ENCODE results near the gene EEA1. TPM values are rescaled to one million over a fixed set of nuclear protein-coding genes. Genes with fewer than 3 reads are reported as not detected.
A peak's percentile ranks its signal among the peaks of the same experiment; 100 is the strongest.

EEA1 gene
- total RNA-seq, 1 experiment from 2014 or later, result 27.4 TPM

DNA sequence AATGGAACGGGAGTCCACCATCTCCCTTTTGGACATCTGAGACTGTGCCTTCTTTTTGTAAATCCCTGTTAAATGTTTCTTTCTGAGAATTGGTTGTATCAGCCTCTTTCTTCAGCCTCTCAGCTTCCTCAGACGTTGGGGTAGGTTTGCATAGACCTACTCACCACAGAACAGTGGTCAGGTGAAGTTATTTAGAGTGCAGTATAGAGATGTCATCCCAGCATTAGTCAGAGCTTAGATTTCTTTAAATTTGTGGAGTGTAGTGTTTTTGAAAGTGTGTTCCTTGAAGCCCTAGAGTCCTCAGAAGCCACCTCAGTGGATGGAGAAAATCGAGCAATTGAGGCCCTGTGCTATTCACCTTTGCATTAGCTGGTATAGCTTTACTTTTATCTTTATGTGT is 8.9 kb upstream of the EEA1 start:
- CTCF ChIA-PET, result interaction anchor here (1.0 kb wide), 1 partner anchor 11 kb away, joined by 3 read pairs; no protein-coding TSS in a partner anchor
- Mint-ChIP-seq H3K27ac (ENCODE audit: unreplicated experiment) (no peak overlapping the region), H3K27me3 (ENCODE audit: unreplicated experiment) (no peaks in the 10 kb centered on the region), H3K36me3 (ENCODE audit: insufficient read depth, unreplicated experiment) (no peaks in the 10 kb centered on the region), H3K4me1 (ENCODE audit: low read depth, unreplicated experiment) (peaks cover 2% of the 10 kb centered on the region), H3K4me3 (ENCODE audit: low read depth, unreplicated experiment) (no peak overlapping the region), H3K9me3 (ENCODE audit: low read depth, unreplicated experiment) (peaks cover 2% of the 10 kb centered on the region)
- no TSS peak for BruUV-seq (replicated peaks)
- DNase-seq, result no peak
- TF ChIP-seq, protein P1, sequence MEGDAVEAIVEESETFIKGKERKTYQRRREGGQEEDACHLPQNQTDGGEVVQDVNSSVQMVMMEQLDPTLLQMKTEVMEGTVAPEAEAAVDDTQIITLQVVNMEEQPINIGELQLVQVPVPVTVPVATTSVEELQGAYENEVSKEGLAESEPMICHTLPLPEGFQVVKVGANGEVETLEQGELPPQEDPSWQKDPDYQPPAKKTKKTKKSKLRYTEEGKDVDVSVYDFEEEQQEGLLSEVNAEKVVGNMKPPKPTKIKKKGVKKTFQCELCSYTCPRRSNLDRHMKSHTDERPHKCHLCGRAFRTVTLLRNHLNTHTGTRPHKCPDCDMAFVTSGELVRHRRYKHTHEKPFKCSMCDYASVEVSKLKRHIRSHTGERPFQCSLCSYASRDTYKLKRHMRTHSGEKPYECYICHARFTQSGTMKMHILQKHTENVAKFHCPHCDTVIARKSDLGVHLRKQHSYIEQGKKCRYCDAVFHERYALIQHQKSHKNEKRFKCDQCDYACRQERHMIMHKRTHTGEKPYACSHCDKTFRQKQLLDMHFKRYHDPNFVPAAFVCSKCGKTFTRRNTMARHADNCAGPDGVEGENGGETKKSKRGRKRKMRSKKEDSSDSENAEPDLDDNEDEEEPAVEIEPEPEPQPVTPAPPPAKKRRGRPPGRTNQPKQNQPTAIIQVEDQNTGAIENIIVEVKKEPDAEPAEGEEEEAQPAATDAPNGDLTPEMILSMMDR (IDR thresholded peaks at IDR 0.05; ENCODE audit: unreplicated experiment), result no peak
- intact Hi-C loops (cut with micrococcal nuclease; ENCODE audit: unreplicated experiment), result no loop called here

DNA sequence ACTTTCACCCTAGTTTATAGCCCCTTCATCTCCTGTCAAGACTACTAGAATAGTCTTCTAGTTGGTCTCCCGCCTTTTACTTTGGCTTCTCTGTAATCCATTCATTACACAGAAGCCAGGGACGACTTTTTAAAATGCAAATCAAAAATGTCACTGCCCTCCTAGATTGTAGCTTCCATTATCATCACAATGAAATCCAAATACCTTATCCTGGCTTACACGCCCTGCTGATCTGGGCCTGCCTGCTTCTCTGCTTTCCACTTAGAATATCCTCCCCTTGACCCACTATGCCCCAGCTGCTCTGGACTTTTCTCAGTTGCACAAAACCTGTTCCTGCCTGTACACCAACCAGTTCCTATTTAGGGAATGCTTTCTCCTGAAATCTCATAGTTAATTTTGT is 4.5 kb upstream of the EEA1 start:
- Mint-ChIP-seq H3K27me3 (ENCODE audit: unreplicated experiment) (no peaks in the 10 kb centered on the region), H3K9me3 (ENCODE audit: low read depth, unreplicated experiment) (no peaks in the 10 kb centered on the region), H3K36me3 (ENCODE audit: insufficient read depth, unreplicated experiment) (peaks cover 16% of the 10 kb centered on the region), H3K4me1 (ENCODE audit: low read depth, unreplicated experiment) (peaks cover 20% of the 10 kb centered on the region), H3K27ac (ENCODE audit: unreplicated experiment) (no peak overlapping the region), H3K4me3 (ENCODE audit: low read depth, unreplicated experiment) (no peak overlapping the region)
- no TSS peak for BruUV-seq (replicated peaks)
- TF ChIP-seq, protein P1 (IDR thresholded peaks at IDR 0.05; ENCODE audit: unreplicated experiment), result no peak
- DNase-seq, result no peak
- intact Hi-C loops (cut with micrococcal nuclease; ENCODE audit: unreplicated experiment), result no loop called here
- CTCF ChIA-PET, result no interaction called here

DNA sequence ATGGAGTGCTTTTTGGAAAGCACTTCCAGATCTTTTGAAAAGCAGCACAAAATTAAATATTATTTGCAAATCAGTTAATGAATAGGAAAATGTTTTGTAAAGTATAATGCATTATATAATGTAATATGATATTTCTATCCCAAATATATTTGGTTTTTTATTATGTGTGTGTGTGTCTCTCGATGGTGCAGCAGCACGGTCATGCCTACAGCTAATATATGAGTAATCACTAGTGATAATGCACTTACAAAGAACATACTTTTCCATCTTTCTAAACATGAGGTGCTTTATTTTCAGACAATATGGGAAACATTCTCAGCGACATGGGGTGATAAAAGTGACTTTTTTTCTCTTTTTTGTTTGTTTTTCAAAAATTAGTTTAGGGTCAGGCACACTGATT is 1.3 kb upstream of the EEA1 start:
- peak overlapping the region; percentile 78 for H3K4me3 Mint-ChIP-seq (ENCODE audit: low read depth, unreplicated experiment)
- intact Hi-C loops (cut with micrococcal nuclease; ENCODE audit: unreplicated experiment), result no loop called here
- H3K9me3 Mint-ChIP-seq (ENCODE audit: low read depth, unreplicated experiment), result no peaks in the 10 kb centered on the region
- H3K27ac Mint-ChIP-seq (ENCODE audit: unreplicated experiment), result no peak overlapping the region
- peaks cover 28% of the 10 kb centered on the region for H3K36me3 Mint-ChIP-seq (ENCODE audit: insufficient read depth, unreplicated experiment)
- TF ChIP-seq, protein P1 (IDR thresholded peaks at IDR 0.05; ENCODE audit: unreplicated experiment), result no peak
- BruUV-seq (replicated peaks), result no TSS peak
- DNase-seq, result no peak
- H3K4me1 Mint-ChIP-seq (ENCODE audit: low read depth, unreplicated experiment), result peaks cover 41% of the 10 kb centered on the region
- CTCF ChIA-PET, result interaction anchor here (0.5 to 2.1 kb wide), 6 partner anchors 13 to 1938 kb away, joined by 3 to 6 read pairs (median 5); no protein-coding TSS in a partner anchor
- no peaks in the 10 kb centered on the region for H3K27me3 Mint-ChIP-seq (ENCODE audit: unreplicated experiment)

DNA sequence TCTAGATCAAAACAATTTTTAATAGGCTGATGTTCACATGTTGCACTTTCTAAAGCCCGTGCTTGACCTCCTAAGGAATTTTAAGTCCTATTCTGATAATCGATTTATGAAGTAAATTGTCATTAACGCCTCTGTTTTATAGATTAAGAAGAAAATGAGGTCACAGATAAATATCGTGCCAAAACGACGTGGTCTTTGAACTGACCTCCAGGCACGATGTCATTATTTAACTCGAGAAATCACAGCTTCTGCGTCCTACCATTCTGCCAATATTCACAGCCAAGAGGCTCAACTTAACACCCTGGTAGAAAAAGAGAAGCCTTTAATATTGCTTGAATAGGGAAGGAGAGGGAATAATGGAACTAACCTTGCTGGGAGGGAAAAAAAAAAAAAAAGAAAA is 888 bp upstream of the EEA1 start:
- Mint-ChIP-seq H3K36me3 (ENCODE audit: insufficient read depth, unreplicated experiment) (peaks cover 28% of the 10 kb centered on the region), H3K27me3 (ENCODE audit: unreplicated experiment) (no peaks in the 10 kb centered on the region), H3K4me3 (ENCODE audit: low read depth, unreplicated experiment) (peak overlapping the region; percentile 78), H3K27ac (ENCODE audit: unreplicated experiment) (peak overlapping the region; percentile 95), H3K4me1 (ENCODE audit: low read depth, unreplicated experiment) (peaks cover 41% of the 10 kb centered on the region), H3K9me3 (ENCODE audit: low read depth, unreplicated experiment) (no peaks in the 10 kb centered on the region)
- TF ChIP-seq, protein P1 (IDR thresholded peaks at IDR 0.05; ENCODE audit: unreplicated experiment), result no peak
- CTCF ChIA-PET, result interaction anchor here (0.7 to 2.1 kb wide), 7 partner anchors 13 to 1937 kb away, joined by 3 to 6 read pairs (median 4); no protein-coding TSS in a partner anchor
- DNase-seq, result no peak
- intact Hi-C loops (cut with micrococcal nuclease; ENCODE audit: unreplicated experiment), result loop anchor here (5.0 kb wide), 1 partner anchor 143 kb away; no protein-coding TSS in a partner anchor
- no TSS peak for BruUV-seq (replicated peaks)

Measured in Calu3 (cell line).